HG03064 (cell line): Measurements from ENCODE around the gene BRD3OS.

ENCODE experiments used
- ATAC-seq: cut with Tn5 transposase; IDR thresholded peaks from one replicate; pipeline ENCODE4 v1.9.1; 2021; ENCODE audit warnings: low read depth; ENCODE audit not compliant: unreplicated experiment

The BRD3OS gene, protein sequence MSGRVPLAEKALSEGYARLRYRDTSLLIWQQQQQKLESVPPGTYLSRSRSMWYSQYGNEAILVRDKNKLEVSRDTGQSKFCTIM

DNA sequence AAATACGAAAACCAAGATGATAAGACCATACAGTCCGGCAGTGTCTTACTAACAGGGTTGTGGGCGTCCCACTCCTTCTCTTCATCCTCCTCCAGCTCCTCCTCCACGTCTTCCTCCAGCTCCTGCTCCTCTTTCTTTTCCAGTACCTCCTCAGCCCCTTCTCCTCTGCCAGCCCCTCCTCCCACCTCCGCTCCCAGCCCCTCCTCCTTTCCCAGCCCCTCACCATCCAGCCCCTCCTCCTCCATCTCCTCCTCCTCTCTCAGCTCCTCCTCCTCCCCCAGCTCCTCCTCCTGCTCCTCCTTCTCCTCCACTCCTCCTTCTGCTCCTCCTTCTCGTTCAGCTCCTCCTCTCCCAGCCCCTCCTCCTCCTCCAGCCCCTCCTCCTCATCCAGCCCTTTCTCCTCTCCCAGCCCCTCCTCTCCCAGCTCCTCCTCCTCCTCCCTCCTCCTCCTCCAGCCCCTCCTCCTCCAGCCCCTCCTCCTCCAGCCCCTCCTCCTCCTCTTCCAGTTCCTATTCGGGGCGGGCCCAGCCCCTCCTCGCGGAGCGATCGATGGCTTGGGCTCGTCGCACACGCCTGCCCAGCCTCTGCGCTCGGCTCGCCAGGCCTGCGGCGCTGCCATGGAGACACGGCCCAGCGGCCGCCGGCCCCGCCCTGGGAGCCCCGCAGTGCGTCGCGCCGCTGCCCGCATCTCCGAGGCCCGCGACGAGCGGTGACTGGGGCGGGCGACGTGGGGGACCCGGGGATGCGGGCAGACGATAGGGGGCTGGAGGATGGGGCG, at the start of gene BRD3OS:
TSS of gene BRD3OS (plus strand) at position 654 of the 778 bp plus-strand sequence. CDS start 1,267 bp downstream, outside the sequence.
- ATAC-seq = peak; percentile 82

DNA sequence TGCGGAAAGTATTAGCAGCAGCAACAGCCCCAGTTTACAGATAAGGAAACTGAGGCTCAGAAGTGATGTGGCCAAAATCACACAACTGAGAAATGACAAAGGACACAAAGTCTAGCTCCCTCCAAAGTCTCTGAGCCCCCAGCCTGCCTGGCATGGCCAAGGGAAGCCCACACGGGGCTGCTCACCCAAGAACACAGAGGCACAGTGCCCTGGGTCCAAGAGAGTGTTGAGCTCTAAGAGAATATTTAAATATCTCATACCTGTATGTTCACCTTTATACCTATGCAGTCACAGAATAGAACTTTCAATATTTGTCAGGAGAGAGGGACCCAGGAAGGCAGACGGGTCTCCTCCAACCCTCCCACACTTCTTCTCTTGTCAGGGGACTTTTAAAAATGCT, 49.8 kb upstream of the BRD3OS start:
- no peak for ATAC-seq

DNA sequence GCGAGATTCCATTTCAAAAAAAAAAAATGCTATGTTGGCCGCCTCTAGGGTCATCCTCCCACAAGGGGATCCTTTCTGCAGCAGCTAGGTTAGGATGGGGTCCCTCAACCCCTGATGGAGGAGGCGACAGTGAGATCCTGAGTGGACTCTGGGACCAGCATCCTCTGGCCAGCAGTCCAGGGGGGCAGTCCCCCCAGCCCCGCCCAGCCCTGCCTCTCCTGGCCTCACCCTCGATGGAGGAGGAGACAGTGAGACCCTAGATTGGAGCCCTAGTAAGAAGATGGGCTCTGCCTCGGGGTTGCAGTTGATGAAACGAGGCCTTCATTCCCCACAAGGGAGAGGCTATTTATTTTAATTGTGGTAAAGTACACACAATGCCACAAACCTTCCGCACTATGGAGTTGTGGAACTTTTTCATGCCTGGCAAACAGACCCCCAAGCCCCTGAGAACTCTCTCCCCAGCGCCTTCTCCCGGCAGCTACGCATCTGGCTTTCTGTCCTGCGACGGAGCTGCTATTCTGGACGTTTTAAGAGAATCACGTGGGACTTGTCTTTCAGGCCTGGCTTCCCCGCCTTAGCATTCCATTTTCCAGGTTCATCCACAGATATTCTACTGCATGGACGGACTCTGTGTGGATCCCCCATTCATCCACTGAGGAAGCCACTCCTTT, 49.0 kb upstream of the BRD3OS start:
- ATAC-seq = no peak

DNA sequence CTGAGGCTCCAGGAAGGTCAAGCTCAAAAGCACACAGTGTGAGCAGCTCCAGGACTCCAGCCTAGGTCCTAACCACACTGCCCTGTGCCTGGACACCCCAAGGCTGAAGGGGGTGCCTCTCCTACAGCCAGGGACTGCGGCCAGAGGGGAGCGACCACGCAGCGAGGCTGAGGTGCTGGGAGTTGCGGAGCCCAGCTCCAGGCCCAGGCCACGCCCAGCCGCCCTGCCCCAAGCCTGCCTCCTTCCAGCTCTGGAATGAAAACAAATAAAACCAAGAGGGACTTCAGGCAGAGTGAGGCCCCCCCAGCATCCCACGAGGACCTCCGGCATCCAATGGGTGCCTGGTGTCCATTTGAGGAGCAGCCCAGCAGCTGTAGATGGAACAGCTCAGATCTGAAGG, 48.4 kb upstream of the BRD3OS start:
- no peak for ATAC-seq

DNA sequence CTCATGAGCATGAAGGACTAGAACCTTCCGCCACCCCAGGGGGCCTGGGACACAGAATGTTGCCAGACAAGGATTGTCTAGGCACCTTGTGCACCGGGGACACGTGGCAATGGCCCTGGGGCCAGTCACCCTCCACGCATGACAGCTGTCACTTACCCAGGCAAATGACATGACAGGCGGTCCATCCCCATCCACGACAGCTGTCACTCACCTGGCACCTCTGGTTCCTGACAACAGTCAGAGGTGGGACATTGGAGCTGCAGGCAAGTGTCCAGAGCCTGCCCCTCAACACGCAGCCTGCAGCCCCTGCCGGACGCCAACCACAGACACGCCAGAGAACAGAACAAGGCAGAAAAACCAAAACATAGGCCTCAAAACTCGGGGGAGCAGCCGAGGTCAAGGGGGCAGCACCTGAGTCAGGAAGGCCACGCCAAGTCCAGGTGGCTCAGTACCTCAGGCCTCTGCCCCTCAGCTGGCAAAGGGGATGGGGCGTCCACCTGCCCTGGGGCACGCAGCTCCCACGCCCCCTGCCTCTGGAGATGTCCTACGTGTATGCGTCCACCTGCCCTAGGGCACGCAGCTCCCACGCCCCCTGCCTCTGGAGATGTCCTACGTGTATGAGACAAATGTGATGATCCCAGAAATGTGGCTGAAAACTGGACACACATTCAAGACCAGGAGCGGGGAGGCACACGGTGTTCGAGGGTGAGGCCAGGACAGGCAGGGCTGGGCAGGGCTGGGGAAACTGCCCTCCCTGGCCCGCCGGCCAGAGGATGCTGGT, 47.7 kb upstream of the BRD3OS start:
- no peak for ATAC-seq

DNA sequence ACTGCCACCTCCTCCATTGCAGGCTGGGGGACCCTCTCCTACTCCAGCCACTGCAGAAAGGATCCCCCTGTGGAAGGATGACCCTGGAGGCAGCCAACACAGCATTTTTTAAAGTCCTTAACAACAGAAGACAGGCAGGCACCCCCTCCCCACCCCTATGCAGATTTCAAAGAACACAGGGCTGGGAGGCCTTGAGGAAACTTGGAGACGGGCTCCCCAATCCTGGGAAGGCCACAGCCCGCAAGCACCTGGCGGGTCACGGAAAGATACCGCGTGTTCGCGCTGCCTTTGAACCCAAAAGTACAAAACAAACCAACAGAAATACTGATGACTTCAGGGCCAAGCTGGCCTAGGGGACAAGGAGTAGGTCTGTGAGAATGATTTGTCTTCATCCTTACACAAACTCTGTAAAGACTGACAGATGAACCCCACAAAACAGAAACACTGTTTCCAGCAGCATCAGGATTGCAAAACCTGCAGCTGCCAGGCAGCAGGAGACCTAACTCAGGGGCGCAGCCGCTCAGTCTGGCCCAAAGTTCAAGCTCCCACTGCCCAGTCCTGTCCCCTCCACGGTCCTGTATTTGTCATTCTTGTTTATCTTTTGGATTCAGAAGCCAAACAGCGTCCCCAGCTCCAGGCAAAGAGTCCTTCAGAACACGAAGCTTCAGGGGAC, 46.9 kb upstream of the BRD3OS start:
- ATAC-seq = no peak

DNA sequence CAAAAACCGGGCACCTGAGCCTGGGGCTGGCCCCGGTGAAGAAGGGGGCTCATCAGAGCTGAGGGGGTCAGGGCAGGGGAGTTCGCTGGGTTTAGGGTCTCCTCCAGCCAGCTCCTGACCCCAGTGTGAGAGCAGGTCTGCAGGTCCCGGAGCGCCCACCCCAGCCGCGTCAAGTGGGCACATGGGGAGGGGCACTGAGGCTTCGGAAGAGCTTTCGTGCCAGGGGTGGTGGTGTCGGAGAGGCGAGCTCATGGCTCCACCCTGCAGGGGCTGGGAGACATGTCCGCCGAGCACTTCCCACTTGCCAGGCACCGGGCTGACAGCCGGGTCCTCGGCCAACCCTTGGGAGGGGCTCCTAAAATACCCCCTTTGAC, 46.4 kb upstream of the BRD3OS start:
- no peak for ATAC-seq

DNA sequence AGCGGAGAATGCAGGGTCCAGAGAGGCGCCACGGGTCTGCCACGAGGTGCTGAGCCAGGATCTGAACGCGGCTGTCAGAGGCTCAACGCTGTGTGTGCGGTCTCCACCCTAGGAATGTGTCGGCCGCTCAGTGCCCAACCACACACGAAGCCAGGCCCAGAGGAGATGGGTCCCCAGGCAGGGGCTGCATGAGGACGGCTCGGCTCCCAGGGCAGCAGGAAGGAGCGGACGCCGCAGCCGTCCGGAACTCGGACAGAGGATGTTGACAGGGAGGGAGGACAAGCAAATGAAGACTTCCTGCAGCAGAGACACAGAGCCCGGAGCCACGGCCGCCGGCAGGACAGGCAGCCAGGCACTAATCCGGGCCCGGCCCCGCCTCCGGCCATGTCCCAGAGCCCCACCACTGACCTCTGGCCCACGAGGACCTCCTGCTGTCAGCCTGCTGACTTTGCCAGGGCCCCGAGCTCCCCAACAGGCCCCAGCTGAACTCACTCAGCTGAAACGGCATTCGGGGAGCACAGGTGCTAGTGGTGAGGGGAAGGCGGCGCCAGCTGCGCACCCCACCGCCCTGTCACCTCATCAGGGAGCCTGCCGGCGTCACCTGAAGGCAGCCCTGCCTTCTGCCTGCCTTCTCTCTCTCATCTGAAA, 45.9 kb upstream of the BRD3OS start:
- ATAC-seq = no peak

DNA sequence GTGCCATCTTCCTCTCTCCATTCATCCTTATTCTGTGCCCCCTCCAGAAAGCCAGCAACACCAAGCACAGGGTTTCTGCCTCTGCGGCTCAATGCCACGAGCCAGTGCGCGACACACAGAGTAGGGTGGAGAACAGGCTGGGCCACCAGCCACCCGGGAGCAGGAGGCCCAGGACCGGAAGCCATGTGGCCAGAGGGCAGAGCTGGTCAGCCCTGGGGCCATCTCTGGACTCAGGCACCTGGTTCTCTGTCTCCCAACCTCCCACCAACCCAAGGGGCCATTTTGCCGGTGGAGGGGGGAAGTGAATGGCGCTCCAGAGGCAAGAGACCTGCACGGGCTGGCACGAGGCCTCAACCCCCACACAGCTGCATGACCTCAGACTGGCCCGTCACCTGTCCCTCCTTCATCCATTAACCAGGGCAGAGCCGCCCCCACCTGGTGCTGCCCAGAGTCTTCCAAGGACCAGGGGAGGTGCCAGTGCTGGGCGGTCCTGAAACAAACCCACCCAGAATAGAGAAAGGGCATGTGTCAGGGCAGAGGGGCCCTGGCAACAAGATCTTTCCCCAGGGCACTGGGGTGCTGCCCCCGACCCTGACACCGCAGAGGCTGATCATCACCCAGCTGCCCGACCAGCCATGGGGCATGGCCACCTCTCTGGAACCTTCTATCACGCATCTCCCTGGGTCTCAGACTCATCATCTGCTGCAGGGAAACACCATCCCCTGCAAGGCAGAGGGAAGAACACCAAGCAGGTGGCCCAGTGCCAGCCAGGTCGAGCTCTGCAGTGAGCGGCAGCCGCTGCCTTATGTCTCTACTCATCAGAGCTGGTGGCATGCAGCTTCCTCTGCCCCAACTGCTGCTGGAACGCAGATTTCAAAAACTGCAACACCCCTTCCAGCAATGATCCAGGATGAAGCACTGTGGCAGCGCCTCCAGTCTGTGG, 45.1 kb upstream of the BRD3OS start:
- ATAC-seq = no peak

DNA sequence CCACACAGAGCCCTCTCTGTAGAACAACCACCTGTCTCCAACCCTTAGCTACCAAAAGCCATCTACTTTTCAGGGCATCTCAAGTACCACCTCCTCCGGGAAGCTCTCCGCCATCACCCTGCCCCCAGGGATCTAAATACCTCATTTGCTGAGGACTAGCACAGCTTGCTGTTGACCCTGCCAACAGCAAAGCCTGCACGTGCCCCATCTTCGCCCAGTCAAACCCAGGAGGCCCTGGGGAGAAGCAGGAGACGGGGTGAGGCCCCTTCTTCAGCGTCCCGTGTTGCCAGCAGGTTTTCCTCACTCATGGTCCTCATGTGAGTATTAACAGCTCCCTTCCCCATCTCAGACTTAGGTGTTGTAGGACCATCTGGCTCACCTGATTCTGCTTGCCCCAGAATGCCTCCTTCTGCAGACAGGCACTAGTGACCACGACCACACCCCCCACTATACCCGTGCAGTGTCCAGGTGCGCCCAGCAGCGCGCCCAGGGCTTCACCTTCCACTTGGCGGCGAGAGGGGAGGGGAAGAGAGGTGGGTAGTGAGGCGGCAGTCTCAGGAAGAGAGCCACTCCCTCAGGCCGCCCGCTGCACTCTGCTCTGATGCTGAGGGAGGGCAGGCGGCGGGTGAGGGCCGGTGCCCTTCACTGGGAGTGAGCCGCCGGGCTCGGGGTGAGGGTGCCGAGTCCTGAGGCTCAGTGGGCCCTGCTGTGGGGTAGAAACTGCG, 44.3 kb upstream of the BRD3OS start:
- no peak for ATAC-seq

DNA sequence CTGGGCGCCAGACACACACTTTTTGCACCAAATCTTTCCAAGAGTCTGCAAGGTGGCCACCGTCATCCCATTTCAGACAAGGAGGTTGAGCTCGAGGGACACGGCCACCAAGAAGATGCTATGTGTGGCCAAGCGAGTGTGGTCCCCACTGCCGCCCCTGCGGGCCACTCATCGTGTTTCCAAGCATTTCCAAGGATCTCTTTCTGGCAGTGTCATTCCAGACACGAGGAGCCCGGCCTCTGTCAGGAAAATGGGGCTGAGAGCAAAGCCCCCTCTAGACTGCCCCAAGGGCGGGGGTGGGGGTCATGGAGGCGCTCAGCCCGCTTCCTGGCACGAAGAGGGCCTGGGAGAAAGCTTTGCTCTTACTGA, 43.7 kb upstream of the BRD3OS start:
- no peak for ATAC-seq

DNA sequence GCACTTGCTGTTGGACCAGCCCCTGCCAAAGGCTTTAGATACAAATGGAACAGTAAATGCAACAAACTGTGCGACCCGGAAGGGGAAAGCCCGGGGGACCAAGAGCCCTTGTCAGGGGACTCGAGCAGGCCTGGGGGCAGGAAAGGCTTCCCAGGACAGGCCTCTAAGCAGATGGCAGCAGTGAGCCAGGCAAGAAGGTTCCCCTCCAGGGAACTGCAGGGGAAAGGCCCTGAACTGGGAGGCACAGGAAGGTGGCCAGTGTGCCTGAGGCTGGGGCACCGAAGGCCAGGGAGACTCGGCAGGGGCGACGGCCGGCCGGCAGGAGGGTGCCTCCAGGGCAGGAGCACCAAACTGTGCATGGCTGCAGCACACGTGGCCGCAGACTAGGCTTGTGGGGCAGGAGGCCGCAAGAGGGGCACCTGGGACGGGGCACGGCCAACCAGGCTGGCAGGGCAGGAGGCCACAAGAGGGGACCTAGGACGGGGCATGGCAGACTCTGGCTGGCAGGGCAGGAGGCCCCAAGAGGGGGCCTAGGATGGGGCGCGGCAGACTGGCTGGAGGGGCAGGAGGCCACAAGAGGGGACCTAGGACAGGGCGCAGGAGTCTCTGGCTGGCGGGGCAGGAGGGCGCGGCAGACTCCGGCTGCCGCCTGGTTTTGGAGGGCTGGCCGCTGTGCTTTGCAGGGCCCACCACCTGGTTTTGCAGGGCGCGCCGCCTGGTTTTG, 43.2 kb upstream of the BRD3OS start:
- ATAC-seq = no peak

DNA sequence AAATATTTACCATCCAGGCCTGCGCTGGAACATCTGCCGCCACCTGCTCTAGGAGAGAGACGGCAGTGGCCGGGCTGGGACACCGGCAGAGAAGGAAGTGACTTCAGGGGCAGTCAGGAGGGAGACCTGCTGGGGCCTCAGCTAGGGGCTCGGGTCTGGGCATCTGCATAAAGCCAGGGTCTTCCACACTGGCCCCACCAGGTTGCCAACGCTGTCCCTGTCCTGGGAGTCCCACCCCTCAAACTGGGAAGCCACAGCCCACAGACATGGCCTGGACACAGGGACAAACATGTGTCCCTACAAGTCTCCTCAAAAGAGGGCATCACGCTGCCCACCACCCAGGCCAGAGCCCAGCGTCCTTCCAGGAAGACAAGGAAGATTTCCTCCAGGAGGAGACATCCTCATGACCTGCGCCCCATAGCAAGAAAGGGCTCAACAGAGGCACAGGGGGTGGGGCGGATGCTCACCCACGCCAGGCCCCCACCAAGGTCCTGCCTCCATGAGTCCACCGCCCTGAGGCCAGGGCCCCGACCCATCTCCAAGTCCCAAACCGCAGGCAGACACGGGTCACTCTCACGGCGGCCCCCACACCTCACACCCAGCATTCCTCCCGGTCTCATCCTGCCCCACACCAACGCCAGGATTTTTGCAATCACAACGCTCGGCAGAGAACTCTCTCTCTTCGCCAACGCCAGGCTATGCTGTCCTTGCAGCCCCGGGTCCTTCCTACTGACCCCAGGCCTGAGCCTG, 42.1 kb upstream of the BRD3OS start:
- no peak for ATAC-seq

DNA sequence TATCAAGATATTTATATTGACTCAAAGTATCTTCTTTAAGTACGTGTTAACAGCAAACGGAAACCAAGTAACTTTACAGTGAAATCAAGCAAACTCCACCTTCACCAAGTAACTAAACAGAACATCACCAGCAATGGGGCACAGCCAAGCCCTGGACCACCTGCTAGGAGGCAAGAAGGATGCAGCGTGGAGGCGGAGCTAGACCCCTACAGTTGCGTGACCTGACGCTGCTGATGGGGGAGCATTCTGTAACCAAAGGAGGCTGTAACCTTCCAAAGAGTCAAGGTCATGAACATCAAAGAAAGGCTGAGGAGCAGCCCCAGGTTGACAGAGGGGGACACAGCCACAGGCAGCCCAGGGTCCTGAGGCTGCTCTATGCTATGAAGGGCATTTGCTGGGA, 39.2 kb upstream of the BRD3OS start:
- no peak for ATAC-seq

DNA sequence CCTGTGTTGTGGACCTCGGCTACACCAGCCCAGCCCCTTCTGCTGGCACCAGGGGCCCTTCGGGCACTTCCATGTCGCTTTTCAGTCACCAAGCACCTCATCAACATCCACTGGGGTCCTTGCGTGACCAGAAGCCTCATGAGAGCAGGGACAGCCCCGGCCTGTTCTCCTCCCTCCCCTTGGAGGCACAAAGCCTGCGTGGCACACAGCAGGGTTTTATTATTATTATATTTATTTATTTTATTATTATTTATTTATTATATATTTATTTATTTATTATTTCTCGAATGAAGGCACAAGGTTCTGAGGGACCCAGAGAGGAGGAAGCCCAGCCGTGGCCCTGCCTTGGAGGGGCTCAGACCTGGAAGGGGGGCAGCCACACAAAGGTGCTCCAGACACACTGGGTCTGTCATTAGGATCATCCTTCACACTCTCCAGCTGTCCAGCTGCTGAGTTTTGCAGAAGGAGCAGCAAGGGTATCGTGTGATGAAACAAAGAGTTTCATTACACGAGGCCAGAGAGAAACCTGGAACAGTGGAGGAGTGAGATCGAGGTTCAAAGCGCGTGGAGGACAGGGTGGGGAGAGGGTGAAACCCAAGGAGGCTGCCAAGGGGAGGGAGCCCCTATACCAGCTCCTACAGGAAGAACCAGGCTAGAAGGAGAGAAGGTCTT, 38.4 kb upstream of the BRD3OS start:
- ATAC-seq = no peak

DNA sequence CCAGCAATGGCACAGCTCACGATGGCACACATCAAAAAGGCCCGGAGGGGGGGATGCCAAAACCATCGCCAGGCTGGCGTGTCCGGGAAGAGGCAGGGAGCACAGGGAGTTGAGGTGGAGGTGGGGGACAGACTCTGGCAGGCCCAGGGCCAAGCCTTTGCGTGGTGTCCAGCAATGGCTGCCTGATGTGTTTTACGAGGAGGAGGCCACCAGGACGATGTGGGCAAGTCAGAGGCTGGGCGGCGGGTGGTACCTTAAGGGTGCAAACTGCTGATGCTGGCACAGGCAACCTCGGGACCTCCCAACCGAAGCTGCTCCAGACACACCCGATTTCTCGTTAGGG, 37.9 kb upstream of the BRD3OS start:
- no peak for ATAC-seq
